PC-3 (cell line): Measurements from ENCODE around the gene PSRC1.

Source experiments
- EZH2 ChIP-seq: fragments of 300-600 bp; sonication (generic); IDR thresholded peaks from one replicate; pipeline ENCODE4 v1.6.1; 2017; ENCODE audit warnings: antibody characterized with exemption, mild to moderate bottlenecking, low read length; ENCODE audit not compliant: unreplicated experiment
- EZH2phosphoT487 ChIP-seq: fragments of 300-600 bp; sonication (generic); IDR thresholded peaks from 2 replicates; pipeline ENCODE4 v1.6.1; 2018; ENCODE audit warnings: mild to moderate bottlenecking, antibody characterized with exemption, low read length, borderline replicate concordance
- TF ChIP-seq, protein P1 (sequence below): fragments of 300-600 bp; sonication (generic); conservative IDR thresholded peaks from 2 replicates; pipeline ENCODE4 v1.5.1; 2017; ENCODE audit warnings: antibody characterized with exemption, low read depth, mild to moderate bottlenecking, low read length

DNA sequence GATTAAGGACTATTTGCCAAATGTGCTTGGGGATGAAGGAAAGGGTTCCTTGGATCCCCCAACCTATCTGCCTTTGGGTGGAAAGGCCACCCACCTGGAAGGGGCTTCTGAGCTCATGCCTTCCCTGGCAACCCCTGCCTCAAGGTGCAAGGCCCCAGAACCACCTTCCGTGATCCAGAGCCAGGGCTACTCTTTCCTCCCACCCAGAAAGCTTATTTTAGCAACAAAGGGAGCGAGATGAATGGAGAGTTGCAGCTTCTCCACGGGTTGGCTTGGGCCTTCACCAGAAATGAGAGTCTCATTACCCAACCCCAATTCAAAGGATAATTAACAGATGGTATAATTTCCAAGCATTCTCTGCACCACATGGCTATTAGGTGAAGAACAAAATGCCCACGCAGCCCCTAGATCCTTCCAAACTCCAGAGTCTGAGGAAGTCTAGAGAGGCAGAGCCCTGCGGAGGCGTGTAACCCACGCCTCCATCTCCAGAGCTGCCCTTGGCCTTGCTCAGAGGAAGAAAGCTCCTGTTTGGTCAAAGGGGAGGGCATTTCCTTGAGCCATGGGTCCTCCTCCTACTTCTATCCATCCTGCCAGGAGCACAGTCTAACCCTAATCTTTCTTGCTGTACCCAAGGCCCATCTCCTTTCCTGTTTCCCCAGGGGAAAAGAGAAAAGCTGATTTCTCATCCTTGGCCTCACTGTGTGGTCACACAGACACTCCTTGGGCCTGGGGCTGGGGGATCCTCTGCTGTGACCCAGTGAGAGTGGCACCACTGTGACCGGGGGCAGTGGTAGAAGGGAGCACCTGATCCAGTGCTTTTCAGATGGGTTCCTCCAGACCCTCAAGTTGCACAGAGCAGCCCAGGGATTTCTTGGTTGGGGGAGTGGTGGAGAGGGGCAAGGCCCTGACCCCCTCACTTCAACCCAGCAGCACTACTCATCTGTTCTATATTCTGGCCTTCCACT is 35.3 kb downstream of the PSRC1 start:
- no peak for TF ChIP-seq EZH2phosphoT487
- TF ChIP-seq, protein P1, sequence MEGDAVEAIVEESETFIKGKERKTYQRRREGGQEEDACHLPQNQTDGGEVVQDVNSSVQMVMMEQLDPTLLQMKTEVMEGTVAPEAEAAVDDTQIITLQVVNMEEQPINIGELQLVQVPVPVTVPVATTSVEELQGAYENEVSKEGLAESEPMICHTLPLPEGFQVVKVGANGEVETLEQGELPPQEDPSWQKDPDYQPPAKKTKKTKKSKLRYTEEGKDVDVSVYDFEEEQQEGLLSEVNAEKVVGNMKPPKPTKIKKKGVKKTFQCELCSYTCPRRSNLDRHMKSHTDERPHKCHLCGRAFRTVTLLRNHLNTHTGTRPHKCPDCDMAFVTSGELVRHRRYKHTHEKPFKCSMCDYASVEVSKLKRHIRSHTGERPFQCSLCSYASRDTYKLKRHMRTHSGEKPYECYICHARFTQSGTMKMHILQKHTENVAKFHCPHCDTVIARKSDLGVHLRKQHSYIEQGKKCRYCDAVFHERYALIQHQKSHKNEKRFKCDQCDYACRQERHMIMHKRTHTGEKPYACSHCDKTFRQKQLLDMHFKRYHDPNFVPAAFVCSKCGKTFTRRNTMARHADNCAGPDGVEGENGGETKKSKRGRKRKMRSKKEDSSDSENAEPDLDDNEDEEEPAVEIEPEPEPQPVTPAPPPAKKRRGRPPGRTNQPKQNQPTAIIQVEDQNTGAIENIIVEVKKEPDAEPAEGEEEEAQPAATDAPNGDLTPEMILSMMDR: no peak
- TF ChIP-seq EZH2: no peak
